ENCODE data around the gene MITD1. TPM values are rescaled to one million over a fixed set of nuclear protein-coding genes. Genes with fewer than 3 reads are reported as not detected.

MITD1 gene
- total and polyA plus RNA-seq, 2 of the 13 experiments (the other 11 are each of a cell fraction or from before 2014, with no cell fraction given): 17.8 to 43.7 TPM

- no TSS peak for BruUV-seq (replicated peaks)
- H3K79me2 ChIP-seq (ENCODE audit: insufficient read depth, low read length): peaks cover 10% of the 10 kb centered on the region
- ATAC-seq (no peak), FAIRE-seq (no peak), DNase-seq (ENCODE audit: low spot score) (no peak)
- no peak overlapping the region for H3K4me3 ChIP-seq (replicated peaks in 1 of 3; ENCODE audit: insufficient read depth in 1 of 3, low read depth in 2 of 3, low read length in 3 of 3)
- in situ Hi-C loops (cut with HindIII; ENCODE audit: extremely low pct_ligation_motif_present, low pct_unique_long_range_greater_than_20kb): no loop called here
- peaks cover 0 to 9% of the 10 kb centered on the region in 2 experiments; a peak in 4 of 5 replicates for H3K36me3 ChIP-seq (replicated peaks in 1 of 2; ENCODE audit: control insufficient read depth in 1 of 2, insufficient read depth in 2 of 2, low read length in 2 of 2)
- H2AFZ ChIP-seq (ENCODE audit: low read length): no peak overlapping the region
- H3K9ac ChIP-seq (ENCODE audit: insufficient read depth, low read depth, low read length): no peak overlapping the region
- no peaks in the 10 kb centered on the region; a peak in 1 of 5 replicates for H3K27me3 ChIP-seq (ENCODE audit: control insufficient read depth in 1 of 2, insufficient read depth in 2 of 2, low read length in 2 of 2)
- H3K9me3 ChIP-seq (ENCODE audit: low read length): no peaks in the 10 kb centered on the region
- no peaks in the 10 kb centered on the region for H4K20me1 ChIP-seq (ENCODE audit: insufficient read depth, low read length)
- H3K4me2 ChIP-seq (ENCODE audit: low read depth, low read length): no peak overlapping the region
- TF ChIP-seq SIN3A (IDR thresholded peaks at IDR 0.05; ENCODE audit: borderline replicate concordance, low read depth, low read length) (no peak), DR1 (CRISPR knock-in tag; IDR thresholded peaks at IDR 0.05) (no peak), SRSF4 (IDR thresholded peaks at IDR 0.05; ENCODE audit: low read depth, low read length, poor library complexity, severe bottlenecking) (no peak), RFXAP (CRISPR knock-in tag; IDR thresholded peaks at IDR 0.05; ENCODE audit: borderline replicate concordance) (no peak), ZNF746 (CRISPR knock-in tag; IDR thresholded peaks at IDR 0.05) (no peak), PHF21A (CRISPR knock-in tag; IDR thresholded peaks at IDR 0.05) (no peak), TEAD3 (CRISPR knock-in tag; optimal IDR thresholded peaks at IDR 0.05; ENCODE audit: borderline replicate concordance) (no peak), TEF (CRISPR knock-in tag; IDR thresholded peaks at IDR 0.05) (no peak), ZNF841 (CRISPR knock-in tag; IDR thresholded peaks at IDR 0.05; ENCODE audit: borderline replicate concordance) (no peak), ZMYM4 (CRISPR knock-in tag; IDR thresholded peaks at IDR 0.05) (no peak), ZNF740 (CRISPR knock-in tag; IDR thresholded peaks at IDR 0.05) (no peak), SP1 (IDR thresholded peaks at IDR 0.05) (no peak), SP1 (CRISPR knock-in tag; IDR thresholded peaks at IDR 0.05) (no peak), ETV6 (CRISPR knock-in tag; conservative IDR thresholded peaks at IDR 0.05) (no peak), RFXANK (CRISPR knock-in tag; IDR thresholded peaks at IDR 0.05) (no peak), FUBP1 (CRISPR knock-in tag; IDR thresholded peaks at IDR 0.05; ENCODE audit: borderline replicate concordance) (no peak), ZNF530 (CRISPR knock-in tag; IDR thresholded peaks at IDR 0.05; ENCODE audit: low read depth) (no peak)
- H3K27ac ChIP-seq (ENCODE audit: extremely low read length, insufficient read depth, low read length): no peak overlapping the region
- 93% methylated on average over 4 of the region's 4 CpGs for WGBS (ENCODE audit: low lambda C conversion rate)
- intact Hi-C loops (cut with micrococcal nuclease; ENCODE audit: unreplicated experiment): no loop called here
- CTCF ChIA-PET (ENCODE audit: low intra/inter-chr PET ratio, low total read pairs): no interaction called here
- H3K4me1 ChIP-seq (ENCODE audit: insufficient read depth, low read length): peaks cover 20% of the 10 kb centered on the region
- POLR2A ChIA-PET: no interaction called here
These were observed 21.3 kb downstream of the MITD1 start for GRCh38 chr2:99159594-99159993.

Data from HepG2 (cell line).